ENCODE data around the gene PSG3. TPM values are rescaled to one million over a fixed set of nuclear protein-coding genes. Genes with fewer than 3 reads are reported as not detected.
"Not testable (repeated sequence)": the region's sequence is repeated elsewhere in the genome, so short reads cannot be mapped to it uniquely, and the experiment has no call there.

Gene PSG3
- total RNA-seq, 1 experiment from 2014 or later = not detected

- in situ Hi-C loops (cut with HindIII; ENCODE audit: low pct_unique_long_range_greater_than_20kb, low sequenced_read_pairs); DNase-seq (ENCODE audit: low read depth): not testable (repeated sequence)
Observed at GRCh38 chr19:42712753-42713152, 27.5 kb downstream of the PSG3 start.

GRCh38 chr19:42710986-42711385 is 29.3 kb downstream of the PSG3 start:
- DNase-seq (ENCODE audit: low read depth); in situ Hi-C loops (cut with HindIII; ENCODE audit: low pct_unique_long_range_greater_than_20kb, low sequenced_read_pairs): not testable (repeated sequence)

- DNase-seq (ENCODE audit: low read depth) = no peak
- in situ Hi-C loops (cut with HindIII; ENCODE audit: low pct_unique_long_range_greater_than_20kb, low sequenced_read_pairs) = no loop called here
Observed at GRCh38 chr19:42697884-42698283, 42.4 kb downstream of the PSG3 start.

- DNase-seq (ENCODE audit: low read depth) = no peak
- in situ Hi-C loops (cut with HindIII; ENCODE audit: low pct_unique_long_range_greater_than_20kb, low sequenced_read_pairs) = no loop called here
Observed at GRCh38 chr19:42695811-42696503, 44.3 kb downstream of the PSG3 start.

- in situ Hi-C loops (cut with HindIII; ENCODE audit: low pct_unique_long_range_greater_than_20kb, low sequenced_read_pairs) = no loop called here
- DNase-seq (ENCODE audit: low read depth) = peak; percentile 58
Observed at GRCh38 chr19:42693760-42694350, 46.4 kb downstream of the PSG3 start.

- peak; percentile 21 for DNase-seq (ENCODE audit: low read depth)
- in situ Hi-C loops (cut with HindIII; ENCODE audit: low pct_unique_long_range_greater_than_20kb, low sequenced_read_pairs) = no loop called here
Observed at GRCh38 chr19:42683917-42684513, 56.3 kb downstream of the PSG3 start.

GRCh38 chr19:42676326-42676725 is 64.0 kb downstream of the PSG3 start:
- DNase-seq (ENCODE audit: low read depth); in situ Hi-C loops (cut with HindIII; ENCODE audit: low pct_unique_long_range_greater_than_20kb, low sequenced_read_pairs): not testable (repeated sequence)

GRCh38 chr19:42674549-42674948 is 65.7 kb downstream of the PSG3 start:
- DNase-seq (ENCODE audit: low read depth); in situ Hi-C loops (cut with HindIII; ENCODE audit: low pct_unique_long_range_greater_than_20kb, low sequenced_read_pairs): not testable (repeated sequence)

Other genes with a start within 250 kb of the PSG3 start
- 0.09 TPM in 1 of 2 replicates, not detected in the other for gene CEACAM1, start 212.0 kb downstream of the PSG3 start, total RNA-seq (2014; rRNA removed; shearing (Covaris generic); ENCODE audit: low replicate concordance)
- gene CEACAM8, start 145.6 kb downstream of the PSG3 start, total RNA-seq (2014; rRNA removed; shearing (Covaris generic); ENCODE audit: low replicate concordance) = not detected in 2 replicates
- not detected in 2 replicates for gene PSG8, start 25.2 kb upstream of the PSG3 start, total RNA-seq (2014; rRNA removed; shearing (Covaris generic); ENCODE audit: low replicate concordance)
- not detected in 2 replicates for gene PSG1, start 139.2 kb upstream of the PSG3 start, total RNA-seq (2014; rRNA removed; shearing (Covaris generic); ENCODE audit: low replicate concordance)
- gene PSG6, start 177.4 kb upstream of the PSG3 start, total RNA-seq (2014; rRNA removed; shearing (Covaris generic); ENCODE audit: low replicate concordance) = not detected in 2 replicates
- not detected in 2 replicates for gene PSG7, start 196.7 kb upstream of the PSG3 start, total RNA-seq (2014; rRNA removed; shearing (Covaris generic); ENCODE audit: low replicate concordance)